HepG2 (cell line): ENCODE data around the gene MACROD2. TPM values are rescaled to one million over a fixed set of nuclear protein-coding genes. Genes with fewer than 3 reads are reported as not detected.

Source experiments
- ATAC-seq: fragments of 200-7000 bp; cut with Tn5 transposase; 3 replicates; pipeline ENCODE4 v1.9.1; 2020; ENCODE audit warnings: mild to moderate bottlenecking, moderate library complexity
- BruUV-seq: library from RNA; stranded (reverse); fragments of 400-500 nt; replicated peaks from 2 replicates; lab custom pipeline; 2021; lab: Mats Ljungman, UMichigan
- CTCF ChIA-PET: fragments of 300-600 bp; formaldehyde crosslinking; extraction: SDS; loops from one replicate; lab custom pipeline; 2021; ENCODE audit warnings: low total read pairs, inconsistent platforms, low intra/inter-chr PET ratio; lab: Yijun Ruan, JAX
- POLR2A ChIA-PET: fragments of 350-600 bp; sonication (Branson Sonifier 250); formaldehyde crosslinking; loops from one replicate; lab custom pipeline; 2020; ENCODE audit warnings: antibody characterized with exemption, inconsistent platforms; lab: Yijun Ruan, JAX
- DNase-seq: peaks from one replicate; pipeline ENCODE4 v3.0.0-alpha.2; 2015; ENCODE audit warnings: low spot score
- FAIRE-seq: peaks from 3 replicates; lab custom pipeline; 2011; peaks lifted over from hg19 to GRCh38; lab: Jason Lieb, UNC
- H2AFZ ChIP-seq: one replicate; pipeline ENCODE4 v1.6.1; 2011; ENCODE audit warnings: low read length, inconsistent platforms
- H3K27ac ChIP-seq: fragments of 300-600 bp; 3 replicates; pipeline ENCODE4 v1.8.0; 2011; ENCODE audit warnings: mixed run types, mild to moderate bottlenecking, mixed read lengths, low read length, inconsistent platforms; ENCODE audit not compliant: insufficient read depth; ENCODE audit errors: extremely low read length
- H3K27me3 ChIP-seq, 2 experiments: fragments of 200-600 bp in 1 of 2; 2 replicates in 1 of 2; 3 replicates in 1 of 2; pipeline versions ENCODE4 v1.6.0 to v1.8.0; 2011; ENCODE audit warnings: low read length in 2 of 2, mild to moderate bottlenecking in 2 of 2, moderate library complexity in 2 of 2, inconsistent platforms in 1 of 2; ENCODE audit not compliant: insufficient read depth in 2 of 2, control insufficient read depth in 1 of 2
- H3K36me3 ChIP-seq, 2 experiments: fragments of 200-600 bp in 1 of 2; replicated peaks in 1 of 2; 2 replicates in 1 of 2; 3 replicates in 1 of 2; pipeline versions ENCODE4 v1.5.1 to v1.8.0; 2011; ENCODE audit warnings: low read length in 2 of 2, inconsistent platforms in 1 of 2; ENCODE audit not compliant: insufficient read depth in 2 of 2, control insufficient read depth in 1 of 2
- H3K4me1 ChIP-seq: 2 replicates; pipeline ENCODE4 v1.5.1; 2012; ENCODE audit warnings: low read length, inconsistent platforms; ENCODE audit not compliant: insufficient read depth
- H3K4me2 ChIP-seq: 2 replicates; pipeline ENCODE4 v1.6.0; 2011; ENCODE audit warnings: low read depth, low read length, inconsistent platforms
- H3K4me3 ChIP-seq, 3 experiments: fragments of 200-600 bp in 1 of 3; sonication (generic), shearing (Covaris generic) in 1 of 3; replicated peaks in 1 of 3; 2 replicates each; pipeline ENCODE4 v1.5.1; 2011 to 2016; ENCODE audit warnings: low read length in 3 of 3, inconsistent platforms in 2 of 3, low read depth in 2 of 3, mild to moderate bottlenecking in 2 of 3, control low read depth in 1 of 3, mixed read lengths in 1 of 3; ENCODE audit not compliant: insufficient read depth in 1 of 3
- H3K79me2 ChIP-seq: one replicate; pipeline ENCODE4 v1.6.1; 2011; ENCODE audit warnings: low read length, inconsistent platforms; ENCODE audit not compliant: insufficient read depth
- H3K9ac ChIP-seq: 2 replicates; pipeline ENCODE4 v1.6.0; 2011; ENCODE audit warnings: mild to moderate bottlenecking, low read depth, low read length, inconsistent platforms; ENCODE audit not compliant: insufficient read depth
- H3K9me3 ChIP-seq: 2 replicates; pipeline ENCODE4 v1.5.1; 2012; ENCODE audit warnings: mild to moderate bottlenecking, low read length
- H4K20me1 ChIP-seq: 2 replicates; pipeline ENCODE4 v1.6.0; 2011; ENCODE audit warnings: inconsistent platforms, mild to moderate bottlenecking, low read length, moderate library complexity; ENCODE audit not compliant: insufficient read depth
- MED13 ChIP-seq: sonication (generic); formaldehyde crosslinking; IDR thresholded peaks from 2 replicates; pipeline ENCODE4 v1.5.0; 2020; ENCODE audit warnings: missing genetic modification reagents
- SMARCC2 ChIP-seq: fragments of 450-650 bp; IDR thresholded peaks from 2 replicates; pipeline ENCODE4 v1.6.1; 2017; ENCODE audit warnings: antibody characterized with exemption, mild to moderate bottlenecking
- YEATS4 ChIP-seq: sonication (generic); formaldehyde crosslinking; IDR thresholded peaks from 2 replicates; pipeline ENCODE4 v1.4.0; 2020; ENCODE audit warnings: missing genetic modification reagents, borderline replicate concordance
- ZBTB38 ChIP-seq: sonication (generic); formaldehyde crosslinking; IDR thresholded peaks from 2 replicates; pipeline ENCODE4 v1.5.1; 2020; ENCODE audit warnings: mild to moderate bottlenecking, missing genetic modification reagents
- ZNF264 ChIP-seq: sonication (generic); formaldehyde crosslinking; IDR thresholded peaks from 2 replicates; pipeline ENCODE4 v1.4.0; 2020; ENCODE audit warnings: missing genetic modification reagents
- ZNF282 ChIP-seq: fragments of 450-650 bp; IDR thresholded peaks from 2 replicates; pipeline ENCODE4 v1.6.1; 2018; ENCODE audit not compliant: partially characterized antibody
- ZNF766 ChIP-seq: sonication (generic); formaldehyde crosslinking; IDR thresholded peaks from 2 replicates; pipeline ENCODE4 v1.5.0; 2020; ENCODE audit warnings: missing genetic modification reagents, borderline replicate concordance
- WGBS: methylation state at CpG from one replicate; pipeline ENCODE4 v1.1.6; 2017; ENCODE audit warnings: low lambda C conversion rate; 5-methylcytosine and 5-hydroxymethylcytosine counted together
- in situ Hi-C: cut with HindIII; loops from 2 replicates; pipeline ENCODE4 v1.10.0; 2017; ENCODE audit warnings: low pct_unique_long_range_greater_than_20kb; ENCODE audit not compliant: extremely low pct_ligation_motif_present
- intact Hi-C: fragments of 100-400 bp; cut with micrococcal nuclease; formaldehyde crosslinking; loops from one replicate; pipeline ENCODE4 v1.10.0; 2022; ENCODE audit not compliant: unreplicated experiment
- polyA plus RNA-seq, 8 experiments: library from polyadenylated mRNA; depleted of rRNA in 3 of 8; stranded (reverse) in 7 of 8; unstranded in 1 of 8; fragments of >200 nt; fragmentation: Illumina TruSeq in 4 of 8; extraction: Trizol in 4 of 8; gene quantifications; 2 replicates each; pipeline versions ENCODE4 v1.2.1 to v1.2.3, GENCODE V29; 2011 to 2016; ENCODE audit warnings: low read depth in 4 of 8, missing spikeins in 1 of 8, mixed read lengths in 1 of 8; ENCODE audit not compliant: insufficient read depth in 1 of 8
- total RNA-seq, 5 experiments: library from RNA; depleted of rRNA; stranded (reverse); fragments of >200 nt; fragmentation: Illumina TruSeq; extraction: Trizol; gene quantifications; 2 replicates each; pipeline ENCODE4 v1.2.3, GENCODE V29; 2016; ENCODE audit warnings: low read depth in 1 of 5

The MACROD2 gene
- total and polyA plus RNA-seq, 2 of the 13 experiments (the other 11 are each of a cell fraction or from before 2014, with no cell fraction given): 0.13 to 0.51 TPM

- TF ChIP-seq ZNF264 (CRISPR knock-in tag) (no peak), ZBTB38 (CRISPR knock-in tag) (no peak), ZNF766 (CRISPR knock-in tag) (no peak), YEATS4 (CRISPR knock-in tag) (no peak), SMARCC2 (no peak), ZNF282 (no peak)
Observed at GRCh38 chr20:15076785-15077184, 1081.5 kb downstream of the MACROD2 start (continued).

GRCh38 chr20:15077733-15078250, 1082.5 kb downstream of the MACROD2 start:
- BruUV-seq: no TSS peak
- H3K79me2 ChIP-seq: no peaks in the 10 kb centered on the region
- no peak for TF ChIP-seq MED13 (CRISPR knock-in tag)
- TF ChIP-seq, all 625 proteins: peak for 0
- Histone ChIP-seq H4K20me1 (no peaks in the 10 kb centered on the region), H2AFZ (no peak overlapping the region), H3K9ac (no peak overlapping the region), H3K27ac (no peak overlapping the region), H3K4me2 (no peak overlapping the region), H3K4me3 (no peak overlapping the region), H3K4me1 (no peaks in the 10 kb centered on the region), H3K9me3 (no peaks in the 10 kb centered on the region), H3K27me3 (no peaks in the 10 kb centered on the region), H3K36me3 (no peaks in the 10 kb centered on the region)
- DNase-seq (no peak), FAIRE-seq (no peak), ATAC-seq (no peak)
- intact Hi-C loops: no loop called here
- ChIA-PET CTCF (no interaction called here), POLR2A (no interaction called here)
- WGBS: 54% methylated on average over 6 of the region's 6 CpGs
- in situ Hi-C loops: no loop called here
